Suppressor macrophage treated with lipopolysaccharide for 4 hours (primary cell): Measurements from ENCODE around the gene IFITM10.

ENCODE experiments used
- DNase-seq: peaks from one replicate; pipeline ENCODE4 v3.0.0-alpha.2; 2020

The IFITM10 gene

GRCh38 chr11:1750840-1751530, 590 bp upstream of the IFITM10 start:
- no peak for DNase-seq

DNA sequence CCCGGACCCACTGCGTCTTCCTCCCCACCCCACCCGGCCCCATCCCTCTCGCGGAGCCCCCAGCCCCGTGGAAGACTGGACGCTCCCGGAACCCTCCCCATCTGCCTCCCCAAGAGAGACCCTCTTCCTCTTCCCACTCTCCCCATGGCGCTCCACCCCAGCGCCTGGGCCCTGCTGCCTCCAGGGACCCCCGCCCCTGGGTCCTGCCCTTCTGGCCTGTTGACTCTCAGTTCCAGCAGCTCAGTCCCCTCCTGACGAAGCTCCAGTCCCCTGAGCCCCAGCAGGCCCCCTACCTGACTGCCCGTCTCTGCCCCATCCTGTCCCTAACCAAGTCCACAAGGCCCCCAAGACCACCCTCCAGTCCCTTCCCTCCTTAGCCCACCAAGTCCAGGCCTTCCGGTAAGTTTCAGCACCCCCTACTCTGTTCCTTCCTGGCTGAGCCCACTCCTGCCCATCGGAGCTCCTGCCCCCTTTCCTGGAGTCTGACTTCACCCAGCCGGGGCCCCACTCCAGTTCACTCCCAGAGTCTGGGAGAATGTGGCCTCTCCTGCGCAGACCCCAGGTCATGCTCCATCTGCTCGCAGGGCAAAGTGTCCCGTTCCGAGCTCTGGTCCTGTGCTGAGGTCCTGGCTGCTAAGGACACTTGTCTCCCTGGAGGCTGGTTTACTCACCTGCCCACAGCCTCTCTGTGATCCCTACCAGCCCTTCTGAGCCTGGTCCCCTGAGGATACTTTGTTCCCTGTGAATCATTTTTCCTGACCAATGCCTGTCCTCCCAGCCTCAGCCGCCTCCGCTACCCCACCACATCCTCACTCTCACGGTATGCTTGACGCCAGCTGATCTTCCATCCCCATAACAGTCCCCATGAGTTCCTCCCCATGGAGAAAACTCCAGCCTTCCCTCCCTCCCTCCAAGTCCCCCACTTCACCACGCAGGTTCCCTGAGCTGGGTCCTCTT, 722 bp downstream of the IFITM10 start:
- no peak for DNase-seq

GRCh38 chr11:1748636-1749394, 1.6 kb downstream of the IFITM10 start:
- DNase-seq, result no peak

DNA sequence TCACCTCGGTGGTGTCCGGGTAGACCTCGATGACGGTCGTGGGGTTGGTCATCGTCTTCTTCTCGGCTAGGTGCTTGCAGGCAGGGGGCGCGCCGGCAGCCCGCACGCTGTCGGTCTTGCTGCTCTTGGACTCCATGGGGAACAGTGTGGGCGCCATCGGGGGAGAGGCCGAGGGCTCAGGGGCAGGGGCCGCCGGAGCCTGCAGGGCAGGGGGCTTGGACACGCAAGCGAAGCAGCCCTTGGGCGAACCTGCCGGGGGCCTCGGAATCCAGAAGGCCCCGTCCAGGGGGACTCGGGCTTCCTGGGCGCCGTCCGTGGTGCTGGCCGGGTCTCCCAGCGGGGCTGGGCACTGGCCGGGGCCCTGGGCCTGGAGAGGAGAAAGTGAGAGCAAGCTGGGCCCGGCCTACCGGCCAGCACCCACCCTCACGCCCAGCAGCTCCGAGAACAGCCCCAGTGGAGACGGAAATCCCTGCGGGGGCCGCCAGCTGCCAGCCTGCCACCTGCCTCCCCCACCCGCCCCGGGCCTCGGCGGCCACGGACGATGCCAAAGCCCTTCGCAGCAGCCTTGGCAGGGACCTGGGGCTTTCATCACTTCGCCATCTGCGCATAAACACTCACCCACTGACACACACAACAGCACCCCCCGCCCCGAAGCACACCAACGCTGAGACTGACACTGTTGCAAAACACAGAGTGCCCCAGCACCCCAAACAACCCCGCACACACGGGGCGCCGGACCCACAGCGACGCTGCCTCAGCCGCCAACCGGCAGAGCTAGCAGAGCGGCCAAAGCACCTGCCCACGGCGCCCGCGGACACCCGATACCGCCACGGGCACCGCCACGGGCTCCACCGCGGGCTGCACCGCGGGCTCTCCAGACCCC, 2.4 kb downstream of the IFITM10 start:
- no peak for DNase-seq

- no peak for DNase-seq
Observed at GRCh38 chr11:1746956-1747752, 3.2 kb downstream of the IFITM10 start.

- DNase-seq, result no peak
Observed at GRCh38 chr11:1746511-1746931, 3.9 kb downstream of the IFITM10 start.

GRCh38 chr11:1745701-1746320, 4.6 kb downstream of the IFITM10 start:
- DNase-seq, result no peak

DNA sequence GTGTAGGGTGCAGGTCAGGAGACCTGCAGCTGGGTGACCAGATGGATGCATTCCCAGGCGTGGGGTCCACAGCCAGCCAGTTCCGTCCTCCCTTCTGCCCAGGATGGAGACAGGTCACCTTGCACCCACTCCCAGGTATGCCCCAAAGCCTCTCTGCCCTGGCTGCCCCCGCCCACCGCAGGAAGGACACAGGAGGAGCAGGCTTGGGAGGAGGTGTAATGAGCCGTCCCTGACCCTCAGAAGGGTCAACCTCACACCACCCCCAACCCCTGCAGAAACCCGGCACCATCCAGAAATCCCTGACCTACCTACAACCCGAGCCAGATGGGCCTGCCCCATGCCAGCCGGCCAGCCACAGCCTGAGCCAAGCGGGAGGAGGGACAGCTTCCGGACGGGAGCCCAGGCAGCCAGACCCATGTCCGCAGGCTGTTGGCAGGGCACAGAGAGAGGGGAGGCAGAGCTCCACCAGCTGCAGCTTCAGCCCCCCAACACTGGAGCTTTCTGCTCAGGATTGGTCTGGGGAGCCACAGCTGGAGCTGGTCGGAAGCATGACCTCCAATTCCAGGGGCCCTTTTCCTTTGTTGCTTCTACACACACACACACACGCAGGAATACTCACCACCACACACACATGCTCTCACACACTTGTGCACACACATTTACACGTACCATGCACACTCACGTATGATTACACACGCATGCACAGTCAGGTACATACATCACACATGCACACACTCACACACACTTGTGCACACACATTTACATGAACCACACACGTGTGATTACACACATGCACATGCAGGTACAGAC, 5.3 kb downstream of the IFITM10 start:
- no peak for DNase-seq

GRCh38 chr11:1744137-1744886, 6.1 kb downstream of the IFITM10 start:
- no peak for DNase-seq

GRCh38 chr11:1743585-1744136, 6.7 kb downstream of the IFITM10 start:
- DNase-seq, result no peak

GRCh38 chr11:1742869-1743584, 7.4 kb downstream of the IFITM10 start:
- DNase-seq, result no peak

DNA sequence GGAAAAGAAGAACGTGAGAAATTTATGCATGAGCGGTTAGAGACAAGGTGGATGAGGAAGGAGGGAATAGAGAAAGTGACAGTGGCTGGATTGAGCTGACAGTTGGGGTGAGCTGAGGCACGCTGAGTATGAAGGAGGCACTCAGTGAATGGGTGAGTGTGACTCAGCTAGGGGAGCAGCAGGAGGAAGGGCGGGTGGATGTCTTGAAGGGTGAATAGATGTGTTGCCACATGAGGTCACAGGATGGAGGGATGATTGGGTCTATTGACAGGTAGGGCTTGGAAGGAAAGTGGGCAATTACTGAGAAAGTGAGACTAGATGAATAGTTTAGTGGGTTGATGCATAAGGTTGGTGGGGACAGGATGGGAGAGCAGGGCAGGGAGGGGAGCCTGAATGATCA, 8.0 kb downstream of the IFITM10 start:
- DNase-seq, result no peak

- DNase-seq, result no peak
Observed at GRCh38 chr11:1741741-1742140, 8.7 kb downstream of the IFITM10 start.

GRCh38 chr11:1740786-1741530, 9.4 kb downstream of the IFITM10 start:
- DNase-seq, result no peak

DNA sequence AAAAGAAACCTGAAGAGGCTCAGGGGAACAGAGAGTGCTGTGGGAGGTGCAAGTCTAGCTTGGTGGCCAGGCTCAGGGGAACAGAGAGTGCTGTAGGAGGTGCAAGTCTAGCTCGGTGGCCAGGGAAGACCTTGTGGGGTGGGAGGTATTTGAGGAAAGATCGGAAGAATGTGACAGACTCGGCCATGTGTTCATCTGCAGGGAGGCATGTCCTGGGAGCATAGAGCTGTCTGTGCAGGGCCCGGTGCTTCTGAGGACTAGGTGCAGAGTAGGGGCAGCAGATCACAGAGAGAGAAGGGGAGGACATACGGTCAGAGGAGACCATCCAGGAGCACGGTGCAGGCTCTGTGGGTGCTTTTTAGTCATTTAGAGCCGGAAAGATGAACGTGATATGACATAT, 10.8 kb downstream of the IFITM10 start:
- DNase-seq, result no peak

DNA sequence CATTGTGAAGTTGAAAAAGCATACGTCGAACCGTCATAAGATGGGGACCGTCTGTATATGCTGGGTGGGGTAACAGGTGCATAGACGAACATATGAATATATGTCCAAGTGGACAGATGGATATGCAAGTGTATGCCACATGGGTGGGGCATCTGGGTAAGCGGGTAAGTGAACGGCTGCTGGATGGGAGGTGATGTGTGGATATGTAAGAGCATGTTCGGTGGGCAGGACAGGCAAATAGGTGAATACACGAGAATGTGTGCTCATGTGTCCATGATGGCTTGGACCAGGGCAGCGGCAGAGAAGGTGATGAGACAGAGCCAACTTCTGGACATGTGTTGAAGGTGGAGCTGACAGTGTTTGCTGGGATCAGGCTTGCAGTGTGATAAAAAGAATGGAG, 12.0 kb downstream of the IFITM10 start:
- no peak for DNase-seq

GRCh38 chr11:1737080-1737757, 13.2 kb downstream of the IFITM10 start:
- DNase-seq, result no peak
